Measurements from ENCODE around the gene ALG9.
"Not testable (repeated sequence)": the region's sequence is repeated elsewhere in the genome, so short reads cannot be mapped to it uniquely, and the experiment has no call there.

The ALG9 gene

DNA sequence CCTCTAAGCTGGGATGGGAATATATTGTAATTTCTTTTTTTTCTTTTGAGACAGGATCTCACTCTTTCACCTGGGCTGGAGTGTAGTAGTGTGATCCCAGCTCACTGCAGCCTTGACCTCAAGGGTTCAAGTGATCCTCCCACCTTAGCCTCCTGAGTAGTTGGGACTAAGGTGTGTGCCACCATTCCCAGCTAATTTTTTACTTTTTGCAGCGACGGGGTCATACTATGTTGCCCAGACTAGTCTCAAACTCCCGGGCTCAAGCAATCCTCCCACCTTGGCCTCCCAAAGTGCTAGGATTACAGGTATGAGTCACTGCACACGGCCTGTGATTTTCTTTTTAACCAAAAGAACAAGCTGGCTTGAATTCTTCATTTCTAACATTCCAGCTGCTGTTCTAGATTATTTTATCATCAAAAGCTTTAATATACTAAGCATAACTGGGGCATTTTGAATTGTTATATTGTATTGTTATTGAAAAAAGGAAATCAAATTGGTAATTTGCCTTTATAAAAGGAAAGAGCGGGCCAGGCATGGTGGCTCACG is 78.4 kb downstream of the ALG9 start:
- H3K27me3 ChIP-seq (ENCODE audit: insufficient read depth, low read length), result no peaks in the 10 kb centered on the region
- no peaks in the 10 kb centered on the region for H3K9me3 ChIP-seq (ENCODE audit: insufficient read depth, low read depth, low read length)
- no peak overlapping the region for H3K9ac ChIP-seq (ENCODE audit: low read depth, low read length)
- H3K27ac ChIP-seq (ENCODE audit: low read depth, low read length), result no peak overlapping the region
- H3K36me3 ChIP-seq (ENCODE audit: insufficient read depth, low read length), result no peaks in the 10 kb centered on the region
- H3K4me1 ChIP-seq (ENCODE audit: insufficient read depth, low read length), result no peaks in the 10 kb centered on the region
- no peak overlapping the region for H3K4me3 ChIP-seq (ENCODE audit: low read length)
- WGBS, result 96% methylated on average over 6 of the region's 6 CpGs

- Histone ChIP-seq H3K36me3 (ENCODE audit: insufficient read depth, low read length) (no peaks in the 10 kb centered on the region), H3K9me3 (ENCODE audit: insufficient read depth, low read depth, low read length) (no peaks in the 10 kb centered on the region), H3K9ac (ENCODE audit: low read depth, low read length) (no peak overlapping the region), H3K4me1 (ENCODE audit: insufficient read depth, low read length) (no peaks in the 10 kb centered on the region), H3K4me3 (ENCODE audit: low read length) (no peak overlapping the region), H3K27ac (ENCODE audit: low read depth, low read length) (no peak overlapping the region), H3K27me3 (ENCODE audit: insufficient read depth, low read length) (no peaks in the 10 kb centered on the region)
- WGBS, result 100% methylated on average over 1 of the region's 1 CpG
Measured at GRCh38 chr11:111792314-111792713, 79.1 kb downstream of the ALG9 start.

- Histone ChIP-seq H3K36me3 (ENCODE audit: insufficient read depth, low read length) (peaks cover 11% of the 10 kb centered on the region), H3K27me3 (ENCODE audit: insufficient read depth, low read length) (no peaks in the 10 kb centered on the region), H3K27ac (ENCODE audit: low read depth, low read length) (no peak overlapping the region), H3K9ac (ENCODE audit: low read depth, low read length) (no peak overlapping the region), H3K4me3 (ENCODE audit: low read length) (no peak overlapping the region), H3K9me3 (ENCODE audit: insufficient read depth, low read depth, low read length) (no peaks in the 10 kb centered on the region), H3K4me1 (ENCODE audit: insufficient read depth, low read length) (no peaks in the 10 kb centered on the region)
- 94% methylated on average over 2 of the region's 2 CpGs for WGBS
Measured at GRCh38 chr11:111788464-111788863, 82.9 kb downstream of the ALG9 start.

DNA sequence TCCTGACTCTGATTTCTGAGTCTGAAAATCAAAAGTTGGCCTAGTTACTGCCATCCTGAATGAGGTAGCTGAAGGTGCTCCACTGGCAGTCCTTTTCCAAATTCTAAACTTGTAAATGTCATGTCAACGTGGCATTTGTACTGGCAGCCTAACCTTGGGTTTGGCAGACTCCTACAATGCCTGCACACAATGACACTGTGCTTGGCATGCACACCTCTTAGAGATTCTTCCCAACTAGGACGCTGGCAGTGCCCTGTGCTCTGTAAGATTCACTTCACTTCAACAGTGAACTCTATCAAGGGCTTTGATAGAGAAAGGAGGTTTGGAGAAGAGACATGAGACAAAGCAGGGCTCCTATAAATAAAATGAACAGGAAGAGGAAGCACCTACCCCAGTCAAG is 83.3 kb downstream of the ALG9 start:
- Histone ChIP-seq H3K9me3 (ENCODE audit: insufficient read depth, low read depth, low read length) (no peaks in the 10 kb centered on the region), H3K4me1 (ENCODE audit: insufficient read depth, low read length) (no peaks in the 10 kb centered on the region), H3K4me3 (ENCODE audit: low read length) (no peak overlapping the region), H3K27ac (ENCODE audit: low read depth, low read length) (no peak overlapping the region), H3K9ac (ENCODE audit: low read depth, low read length) (no peak overlapping the region), H3K27me3 (ENCODE audit: insufficient read depth, low read length) (no peaks in the 10 kb centered on the region), H3K36me3 (ENCODE audit: insufficient read depth, low read length) (peaks cover 11% of the 10 kb centered on the region)
- 95% methylated on average over 2 of the region's 2 CpGs for WGBS

DNA sequence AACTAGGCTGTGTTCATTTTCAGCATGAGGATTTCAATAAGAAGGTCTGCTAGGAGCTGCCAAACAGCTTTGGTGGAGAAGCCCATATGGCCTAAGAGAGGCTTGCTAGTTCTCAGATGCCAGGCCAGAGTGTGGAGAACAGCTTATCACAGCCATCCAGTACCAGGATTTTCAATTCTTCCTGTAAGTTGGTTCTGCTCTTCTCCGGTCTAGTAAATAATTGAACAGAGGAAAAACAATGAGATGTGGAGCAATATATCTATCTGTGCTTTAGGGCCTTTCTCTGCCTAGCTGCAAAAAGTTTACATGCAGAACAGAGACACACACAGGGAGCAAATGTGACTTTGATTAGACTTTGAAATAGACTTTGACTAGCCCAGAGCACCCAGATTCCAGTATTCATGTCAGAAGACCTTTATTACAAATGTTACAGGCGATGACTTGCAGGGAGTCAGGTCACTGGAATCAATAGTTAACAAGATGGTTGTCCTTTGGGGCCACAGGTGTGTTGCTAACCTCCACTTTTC is 85.4 kb downstream of the ALG9 start:
- Histone ChIP-seq H3K4me1 (ENCODE audit: insufficient read depth, low read length) (no peaks in the 10 kb centered on the region), H3K27ac (ENCODE audit: low read depth, low read length) (no peak overlapping the region), H3K9me3 (ENCODE audit: insufficient read depth, low read depth, low read length) (no peaks in the 10 kb centered on the region), H3K9ac (ENCODE audit: low read depth, low read length) (no peak overlapping the region), H3K4me3 (ENCODE audit: low read length) (no peak overlapping the region), H3K36me3 (ENCODE audit: insufficient read depth, low read length) (peaks cover 11% of the 10 kb centered on the region), H3K27me3 (ENCODE audit: insufficient read depth, low read length) (no peaks in the 10 kb centered on the region)
- 94% methylated on average over 2 of the region's 2 CpGs for WGBS

GRCh38 chr11:111785076-111785475 is 86.3 kb downstream of the ALG9 start:
- H3K27ac ChIP-seq (ENCODE audit: low read depth, low read length), result no peak overlapping the region
- WGBS, result 86% methylated on average over 1 of the region's 2 CpGs
- H3K36me3 ChIP-seq (ENCODE audit: insufficient read depth, low read length), result peaks cover 11% of the 10 kb centered on the region
- H3K4me1 ChIP-seq (ENCODE audit: insufficient read depth, low read length), result no peaks in the 10 kb centered on the region
- no peaks in the 10 kb centered on the region for H3K27me3 ChIP-seq (ENCODE audit: insufficient read depth, low read length)
- no peak overlapping the region for H3K9ac ChIP-seq (ENCODE audit: low read depth, low read length)
- no peak overlapping the region for H3K4me3 ChIP-seq (ENCODE audit: low read length)
- H3K9me3 ChIP-seq (ENCODE audit: insufficient read depth, low read depth, low read length), result no peaks in the 10 kb centered on the region

DNA sequence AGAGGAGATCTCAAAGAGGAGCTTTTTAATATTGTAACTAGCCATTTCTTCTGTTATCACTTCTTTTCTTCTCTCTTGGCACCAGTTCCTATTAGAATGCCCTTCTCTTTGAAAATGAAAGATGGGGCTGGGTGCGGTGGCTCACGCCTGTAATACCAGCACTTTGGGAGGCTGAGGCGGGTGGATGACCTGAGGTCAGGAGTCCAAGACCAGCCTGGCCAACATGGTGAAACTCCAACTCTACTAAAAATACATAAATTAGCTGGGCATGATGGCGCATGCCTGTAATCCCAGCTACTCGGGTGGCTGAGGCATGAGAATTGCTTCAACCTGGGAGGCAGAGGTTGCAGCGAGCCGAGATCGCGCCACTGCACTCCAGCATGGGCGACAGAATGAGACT is 87.1 kb downstream of the ALG9 start:
- not testable (repeated sequence) for H3K4me1 ChIP-seq (ENCODE audit: insufficient read depth, low read length); H3K27ac ChIP-seq (ENCODE audit: low read depth, low read length); H3K27me3 ChIP-seq (ENCODE audit: insufficient read depth, low read length); H3K9ac ChIP-seq (ENCODE audit: low read depth, low read length); H3K4me3 ChIP-seq (ENCODE audit: low read length); H3K9me3 ChIP-seq (ENCODE audit: insufficient read depth, low read depth, low read length)
- 94% methylated on average over 10 of the region's 10 CpGs for WGBS
- H3K36me3 ChIP-seq (ENCODE audit: insufficient read depth, low read length), result peaks cover 11% of the 10 kb centered on the region

DNA sequence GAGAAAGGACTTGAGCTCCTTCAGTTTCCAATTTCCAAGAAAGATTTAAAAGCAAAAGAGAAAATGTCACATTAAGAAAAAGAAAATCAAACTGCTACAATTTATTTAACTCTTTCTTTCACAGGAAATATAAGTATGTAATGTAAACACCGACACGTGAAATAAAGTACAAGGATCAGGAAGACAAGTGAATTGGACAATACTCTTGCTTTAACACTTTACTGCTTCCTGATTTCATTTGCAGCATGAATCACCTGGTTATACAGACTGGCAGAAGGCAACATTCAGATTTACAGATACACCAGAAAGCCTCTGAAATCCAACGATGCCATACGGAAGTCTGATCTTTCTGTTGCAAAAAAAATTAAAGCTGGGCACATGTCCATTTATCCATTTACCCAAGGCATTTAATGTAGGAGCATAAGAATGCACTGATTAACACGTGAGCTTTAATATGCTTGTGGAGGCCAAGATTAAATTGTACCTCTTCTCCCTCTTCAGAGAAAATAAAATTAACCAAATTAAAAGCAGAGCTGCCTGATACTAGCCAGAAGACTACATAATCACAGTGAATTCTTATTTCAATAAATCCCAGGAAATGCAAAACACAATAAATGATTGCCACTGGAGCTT is 89.2 kb downstream of the ALG9 start:
- no peak overlapping the region for H3K4me3 ChIP-seq (ENCODE audit: low read length)
- 94% methylated on average over 5 of the region's 5 CpGs for WGBS
- no peak overlapping the region for H3K9ac ChIP-seq (ENCODE audit: low read depth, low read length)
- no peaks in the 10 kb centered on the region for H3K4me1 ChIP-seq (ENCODE audit: insufficient read depth, low read length)
- peaks cover 11% of the 10 kb centered on the region for H3K36me3 ChIP-seq (ENCODE audit: insufficient read depth, low read length)
- H3K27me3 ChIP-seq (ENCODE audit: insufficient read depth, low read length), result no peaks in the 10 kb centered on the region
- no peaks in the 10 kb centered on the region for H3K9me3 ChIP-seq (ENCODE audit: insufficient read depth, low read depth, low read length)
- H3K27ac ChIP-seq (ENCODE audit: low read depth, low read length), result no peak overlapping the region

- no peak overlapping the region for H3K27ac ChIP-seq (ENCODE audit: low read depth, low read length)
- no peaks in the 10 kb centered on the region for H3K36me3 ChIP-seq (ENCODE audit: insufficient read depth, low read length)
- 96% methylated on average over 6 of the region's 6 CpGs for WGBS
- no peak overlapping the region for H3K9ac ChIP-seq (ENCODE audit: low read depth, low read length)
- no peaks in the 10 kb centered on the region for H3K9me3 ChIP-seq (ENCODE audit: insufficient read depth, low read depth, low read length)
- no peaks in the 10 kb centered on the region for H3K4me1 ChIP-seq (ENCODE audit: insufficient read depth, low read length)
- no peaks in the 10 kb centered on the region for H3K27me3 ChIP-seq (ENCODE audit: insufficient read depth, low read length)
- H3K4me3 ChIP-seq (ENCODE audit: low read length), result no peak overlapping the region
Measured at GRCh38 chr11:111779118-111779517, 92.3 kb downstream of the ALG9 start.

DNA sequence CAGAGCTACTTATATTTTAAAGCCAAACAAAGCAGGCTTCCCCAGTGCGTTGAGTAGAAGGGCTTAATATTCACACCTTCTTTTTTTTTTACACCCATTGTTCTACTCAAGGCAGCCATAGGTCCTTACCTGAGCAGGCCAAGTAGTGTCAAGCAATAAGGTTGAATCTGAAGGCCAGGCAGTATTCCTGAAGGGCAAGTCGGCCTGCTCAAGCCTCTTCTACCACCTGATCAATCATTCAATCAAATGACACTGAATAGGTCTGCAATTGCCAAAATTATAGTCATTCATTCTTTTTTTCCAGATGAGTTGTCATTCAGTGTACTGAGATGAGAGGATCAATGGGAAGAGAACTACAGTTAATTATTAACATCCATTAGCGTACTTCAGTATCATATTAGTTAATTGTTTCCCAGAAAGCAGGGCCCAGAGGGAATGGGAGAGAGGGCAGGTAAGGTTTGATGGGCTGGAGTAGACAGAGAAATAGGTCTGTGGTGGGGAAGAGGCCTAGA is 93.3 kb downstream of the ALG9 start:
- Histone ChIP-seq H3K9me3 (ENCODE audit: insufficient read depth, low read depth, low read length) (no peaks in the 10 kb centered on the region), H3K4me3 (ENCODE audit: low read length) (no peak overlapping the region), H3K27me3 (ENCODE audit: insufficient read depth, low read length) (no peaks in the 10 kb centered on the region), H3K27ac (ENCODE audit: low read depth, low read length) (no peak overlapping the region), H3K4me1 (ENCODE audit: insufficient read depth, low read length) (no peaks in the 10 kb centered on the region), H3K36me3 (ENCODE audit: insufficient read depth, low read length) (no peaks in the 10 kb centered on the region), H3K9ac (ENCODE audit: low read depth, low read length) (no peak overlapping the region)
- 89% methylated on average over 3 of the region's 3 CpGs for WGBS

DNA sequence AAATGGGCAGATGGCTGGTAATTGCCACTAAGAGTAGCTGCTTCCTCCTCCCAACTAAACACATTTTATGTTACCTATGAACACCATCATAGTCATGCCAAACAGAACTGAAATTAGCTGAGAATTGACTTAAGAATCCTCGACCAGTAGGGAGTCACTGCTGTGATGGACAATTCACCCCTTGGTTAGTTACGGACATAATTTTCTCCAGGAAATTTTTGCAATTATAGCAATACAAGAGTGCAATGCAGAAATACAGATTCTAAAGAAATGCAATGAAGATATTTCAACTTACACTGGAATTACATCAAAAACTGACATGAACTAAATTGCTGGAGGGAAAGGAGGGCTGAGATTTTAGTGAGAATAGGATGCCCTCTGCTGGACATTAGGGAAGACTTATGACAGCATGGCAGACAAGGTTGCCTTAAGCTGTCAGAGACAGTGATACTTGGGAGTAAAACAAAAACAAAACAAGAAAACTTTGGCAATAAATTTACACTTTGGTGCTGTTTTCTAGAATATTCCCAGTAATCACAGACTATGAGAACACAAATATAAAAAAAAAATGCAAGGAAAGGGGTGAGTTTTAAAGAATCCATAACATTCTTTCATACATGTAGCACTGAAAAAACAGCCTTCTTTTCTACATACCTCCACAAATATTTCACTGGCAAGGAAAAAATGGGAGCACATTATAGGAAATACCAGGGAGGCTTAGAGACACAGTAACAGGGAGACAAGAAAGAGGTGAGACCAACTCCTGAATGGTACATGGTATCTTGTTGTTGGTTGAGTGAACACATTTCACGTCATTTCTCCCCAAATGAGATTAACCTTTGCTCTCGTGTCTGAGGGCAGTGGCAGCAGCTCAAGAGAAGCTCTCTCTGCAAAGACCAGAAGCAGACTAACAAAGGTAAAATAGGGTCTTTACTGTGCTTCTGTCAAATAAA is 94.0 kb downstream of the ALG9 start:
- WGBS, result 95% methylated on average over 4 of the region's 4 CpGs
- no peaks in the 10 kb centered on the region for H3K36me3 ChIP-seq (ENCODE audit: insufficient read depth, low read length)
- H3K27me3 ChIP-seq (ENCODE audit: insufficient read depth, low read length), result no peaks in the 10 kb centered on the region
- H3K27ac ChIP-seq (ENCODE audit: low read depth, low read length), result no peak overlapping the region
- no peaks in the 10 kb centered on the region for H3K9me3 ChIP-seq (ENCODE audit: insufficient read depth, low read depth, low read length)
- no peak overlapping the region for H3K9ac ChIP-seq (ENCODE audit: low read depth, low read length)
- H3K4me3 ChIP-seq (ENCODE audit: low read length), result no peak overlapping the region
- no peaks in the 10 kb centered on the region for H3K4me1 ChIP-seq (ENCODE audit: insufficient read depth, low read length)
